ENCODE results near the gene YY2.
"Not testable (repeated sequence)": the region's sequence is repeated elsewhere in the genome, so short reads cannot be mapped to it uniquely, and the experiment has no call there.

YY2 gene

DNA sequence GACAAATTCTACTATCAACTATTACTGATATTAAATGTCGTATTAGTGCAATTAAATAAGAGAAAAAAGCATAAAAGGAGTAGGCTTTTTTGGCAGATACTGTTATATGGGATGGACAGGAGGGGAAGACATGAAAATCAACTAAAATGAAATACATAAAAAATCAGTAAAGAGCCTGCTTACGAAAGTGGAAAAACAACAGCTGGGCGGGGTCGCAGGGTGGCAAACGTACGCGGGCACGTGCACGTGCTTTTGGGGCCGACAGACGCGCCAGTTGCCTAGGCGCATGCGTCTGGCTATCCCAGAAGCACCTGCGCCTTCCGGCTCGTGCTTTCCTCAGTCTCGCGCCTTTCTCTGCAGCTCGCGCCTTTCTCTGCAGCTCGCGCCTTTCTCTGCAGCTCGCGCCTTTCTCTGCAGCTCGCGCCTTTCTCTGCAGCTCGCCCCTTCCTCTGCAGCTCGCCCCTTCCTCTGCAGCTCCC is at the start of gene YY2:
Gene YY2, plus strand, starts transcription at position 51 of the 479 bp plus-strand sequence. CDS start 498 bp downstream, outside the sequence.
- no peak for DNase-seq (ENCODE audit: low read depth in 2 of 2)

DNA sequence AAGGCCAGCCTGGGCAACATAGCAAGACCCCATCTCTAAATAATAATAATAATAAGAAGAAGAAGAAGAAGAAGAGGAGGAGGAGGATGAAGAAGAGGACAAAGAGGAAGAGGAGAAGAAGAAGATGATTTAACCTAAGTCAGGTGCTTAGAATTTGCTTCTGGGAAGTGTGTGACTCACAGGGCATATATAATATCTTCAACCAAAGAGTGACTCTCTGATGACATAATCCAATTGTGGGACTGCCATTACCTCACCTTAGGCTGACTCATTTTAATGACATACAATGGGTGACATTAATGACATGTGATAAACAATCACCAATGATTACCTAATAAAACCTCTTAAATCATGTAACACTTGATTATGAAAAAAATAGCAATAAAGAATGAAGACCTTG is 49.1 kb upstream of the YY2 start:
- no peak for DNase-seq (ENCODE audit: low read depth in 2 of 2)

DNA sequence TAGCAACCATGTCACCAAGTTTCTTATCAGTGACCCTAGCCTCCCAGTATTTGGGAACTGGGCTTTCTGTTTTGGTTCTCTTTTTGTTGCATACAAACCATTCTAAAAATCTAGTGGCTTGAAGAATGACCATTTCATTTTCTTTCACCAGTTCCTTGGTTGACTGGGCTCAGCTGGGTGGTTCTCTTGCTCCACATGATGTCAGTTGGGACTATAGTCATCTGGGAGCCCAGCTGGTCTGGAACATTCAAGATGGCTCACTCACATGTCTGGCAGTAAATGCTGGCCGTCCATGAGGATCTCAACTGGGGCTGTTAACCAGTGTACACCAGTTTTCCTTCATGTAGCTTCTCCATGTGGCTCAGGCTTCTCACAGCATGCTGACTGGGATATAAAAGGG is 44.0 kb upstream of the YY2 start:
- DNase-seq (ENCODE audit: low read depth in 2 of 2) = no peak

DNA sequence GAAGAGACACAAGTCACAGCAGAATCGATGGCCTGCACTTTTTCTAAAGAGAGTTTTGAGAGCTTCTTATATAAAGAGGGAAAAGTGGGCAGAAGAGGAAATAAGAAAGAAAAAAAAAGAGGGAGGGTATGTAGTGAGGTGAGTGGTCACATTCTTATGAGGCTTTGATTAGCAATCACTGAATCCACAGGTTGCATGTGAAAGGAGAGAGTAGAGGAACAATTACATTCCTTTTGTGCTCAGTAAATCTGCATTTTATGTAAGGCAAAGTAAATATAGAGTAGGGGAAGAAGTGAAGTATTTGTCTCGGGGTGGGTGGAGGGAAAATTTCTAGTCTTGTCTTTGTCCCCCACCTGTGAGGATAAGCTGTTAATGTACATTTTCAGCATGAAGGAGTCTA is 43.2 kb upstream of the YY2 start:
- DNase-seq (ENCODE audit: low read depth in 2 of 2) = no peak

DNA sequence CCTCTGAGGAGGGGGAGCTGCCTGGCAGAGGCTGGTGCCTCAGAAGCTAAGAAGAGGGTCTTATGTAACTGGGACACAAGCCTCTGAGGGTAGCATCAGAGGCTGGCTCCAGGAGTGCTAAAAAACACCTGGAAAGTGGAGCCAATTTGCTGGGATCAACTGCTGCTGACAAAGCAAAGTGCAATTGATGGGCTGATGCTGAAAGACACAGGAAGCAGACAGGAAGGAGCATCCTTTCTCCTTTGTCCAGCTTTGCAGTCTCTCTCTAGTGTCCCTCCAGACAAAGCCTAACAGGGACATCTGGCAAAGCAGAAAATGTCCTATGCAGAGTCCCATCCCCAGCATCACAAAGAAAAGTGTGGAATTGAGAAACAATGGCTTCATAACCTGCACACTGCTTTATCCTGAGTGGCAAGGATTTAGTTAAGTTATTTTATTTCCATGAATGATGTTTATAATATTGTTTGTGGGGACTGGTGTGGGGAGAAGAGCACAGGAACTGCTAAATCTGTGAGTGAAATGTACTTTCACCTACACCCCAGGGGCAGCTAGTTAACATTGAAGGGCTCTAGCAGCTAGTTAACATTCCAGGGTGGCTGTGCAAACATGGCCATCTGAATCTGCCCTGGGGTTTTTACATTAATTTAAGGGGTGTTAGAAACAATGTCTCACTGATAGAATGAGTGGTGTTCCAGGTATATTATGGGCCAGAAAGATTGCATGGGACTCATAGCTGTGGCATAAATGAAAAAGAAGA is 42.0 kb upstream of the YY2 start:
- no peak for DNase-seq (ENCODE audit: low read depth in 2 of 2)

DNA sequence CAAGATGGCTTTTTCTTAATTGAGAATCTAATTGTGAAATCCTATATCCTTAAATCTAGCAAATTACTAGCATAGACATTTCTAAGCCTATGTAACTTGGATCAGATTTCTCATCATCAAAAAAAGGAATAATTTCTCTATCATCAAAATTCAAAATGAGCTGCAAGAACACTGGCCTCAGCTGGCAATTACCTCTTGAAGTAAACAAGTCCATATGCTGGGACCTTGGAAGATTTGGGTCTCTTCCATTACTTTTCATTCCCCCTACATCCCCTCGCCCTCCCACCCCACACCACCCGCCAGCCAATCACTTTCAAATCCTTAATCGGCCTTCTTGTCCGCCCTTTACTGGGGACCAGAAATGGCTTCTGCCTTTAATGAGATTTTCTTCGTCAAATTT is 39.7 kb upstream of the YY2 start:
- no peak for DNase-seq (ENCODE audit: low read depth in 2 of 2)

DNA sequence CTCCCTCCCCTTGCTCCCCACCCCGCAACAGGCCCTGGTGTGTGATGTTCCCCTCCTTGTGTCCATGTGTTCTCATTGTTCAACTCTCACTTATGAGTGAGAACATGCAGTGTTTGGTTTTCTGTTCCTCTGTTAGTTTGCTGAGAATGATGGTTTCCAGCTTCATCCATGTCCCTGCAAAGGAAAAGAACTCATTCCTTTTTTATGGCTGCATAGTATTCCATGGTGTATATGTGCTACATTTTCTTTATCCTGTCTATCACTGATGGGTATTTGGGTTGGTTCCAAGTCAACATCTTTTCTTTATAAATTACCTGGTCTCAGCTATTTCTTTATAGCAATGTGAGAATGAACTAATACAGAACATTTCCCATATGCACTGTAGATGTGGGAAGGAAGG is 35.6 kb upstream of the YY2 start:
- DNase-seq (ENCODE audit: low read depth in 2 of 2) = not testable (repeated sequence)

DNA sequence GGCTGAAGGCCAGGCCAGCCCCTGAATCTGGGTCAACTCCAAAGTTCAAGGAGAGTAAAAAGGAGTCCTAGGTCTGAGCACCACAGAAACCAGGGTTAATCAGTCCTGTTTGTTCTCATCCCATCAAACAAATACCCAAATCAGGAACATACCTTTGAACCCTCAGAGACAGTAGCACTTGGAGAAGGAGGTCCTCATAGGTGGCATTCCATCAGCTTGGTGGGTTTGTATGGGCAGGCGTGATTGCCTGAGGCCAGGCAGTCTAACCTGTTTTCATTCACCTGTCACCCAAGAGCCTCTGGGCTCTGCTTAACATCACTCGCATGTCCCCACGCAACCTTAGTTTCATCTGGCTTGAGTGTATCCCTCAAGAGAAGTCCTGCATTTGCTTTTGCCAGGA is 33.9 kb upstream of the YY2 start:
- DNase-seq (ENCODE audit: low read depth in 2 of 2) = no peak

DNA sequence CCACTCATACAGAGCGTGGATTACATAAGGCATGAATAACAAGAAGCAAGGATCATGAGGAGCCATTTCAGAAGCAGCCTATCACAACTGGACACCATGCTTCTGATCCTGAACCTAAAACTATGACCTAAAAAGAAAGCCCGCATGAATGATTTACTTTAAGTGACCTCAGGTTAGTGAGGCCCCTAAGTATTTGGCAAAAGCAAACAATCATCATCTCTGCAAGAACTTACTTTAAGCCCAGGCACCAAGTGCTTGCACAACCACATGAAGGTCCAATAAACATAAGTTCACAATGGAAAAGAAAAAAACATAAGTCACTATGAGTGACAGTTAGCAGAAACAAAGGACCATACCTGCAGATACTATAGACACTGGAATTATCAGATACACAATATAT is 24.3 kb upstream of the YY2 start:
- DNase-seq (ENCODE audit: low read depth in 2 of 2) = no peak

DNA sequence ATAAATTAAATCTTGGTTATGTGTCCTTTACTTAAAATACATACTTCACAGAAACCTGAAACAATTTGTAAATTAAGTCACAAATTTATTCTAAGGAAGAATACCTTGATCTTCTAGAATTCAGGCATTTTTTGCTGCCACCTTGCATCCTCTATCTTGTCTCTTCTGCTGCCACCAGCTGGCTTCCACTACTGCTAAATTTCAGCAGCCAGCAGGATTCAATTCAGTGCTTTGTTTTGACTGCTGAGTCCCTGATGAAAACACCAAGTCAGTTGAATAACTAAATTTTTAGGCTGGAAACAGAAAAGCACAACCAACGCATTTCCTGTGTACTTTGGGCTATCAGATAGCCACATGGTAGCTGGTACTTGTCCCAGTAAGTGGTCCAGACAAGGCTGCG is 18.7 kb upstream of the YY2 start:
- no peak for DNase-seq (ENCODE audit: low read depth in 2 of 2)

DNA sequence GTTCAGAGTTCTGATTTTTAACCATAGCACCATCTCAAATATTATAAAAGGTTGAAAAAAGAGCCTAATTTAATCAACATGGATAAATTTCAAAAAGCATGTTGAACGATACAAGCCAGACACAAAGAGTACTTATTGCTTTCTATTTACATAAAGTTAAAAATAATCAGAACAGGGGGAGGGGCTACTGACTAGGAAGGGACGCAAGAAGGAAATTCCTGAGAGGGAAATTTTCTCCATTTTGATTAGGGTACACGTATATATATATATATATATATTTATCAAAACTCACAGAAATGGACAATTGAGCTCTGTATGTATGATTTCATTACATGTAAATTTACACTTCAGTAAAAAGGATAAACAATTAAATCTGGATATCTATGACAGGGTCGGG is 16.9 kb upstream of the YY2 start:
- no peak for DNase-seq (ENCODE audit: low read depth in 2 of 2)

DNA sequence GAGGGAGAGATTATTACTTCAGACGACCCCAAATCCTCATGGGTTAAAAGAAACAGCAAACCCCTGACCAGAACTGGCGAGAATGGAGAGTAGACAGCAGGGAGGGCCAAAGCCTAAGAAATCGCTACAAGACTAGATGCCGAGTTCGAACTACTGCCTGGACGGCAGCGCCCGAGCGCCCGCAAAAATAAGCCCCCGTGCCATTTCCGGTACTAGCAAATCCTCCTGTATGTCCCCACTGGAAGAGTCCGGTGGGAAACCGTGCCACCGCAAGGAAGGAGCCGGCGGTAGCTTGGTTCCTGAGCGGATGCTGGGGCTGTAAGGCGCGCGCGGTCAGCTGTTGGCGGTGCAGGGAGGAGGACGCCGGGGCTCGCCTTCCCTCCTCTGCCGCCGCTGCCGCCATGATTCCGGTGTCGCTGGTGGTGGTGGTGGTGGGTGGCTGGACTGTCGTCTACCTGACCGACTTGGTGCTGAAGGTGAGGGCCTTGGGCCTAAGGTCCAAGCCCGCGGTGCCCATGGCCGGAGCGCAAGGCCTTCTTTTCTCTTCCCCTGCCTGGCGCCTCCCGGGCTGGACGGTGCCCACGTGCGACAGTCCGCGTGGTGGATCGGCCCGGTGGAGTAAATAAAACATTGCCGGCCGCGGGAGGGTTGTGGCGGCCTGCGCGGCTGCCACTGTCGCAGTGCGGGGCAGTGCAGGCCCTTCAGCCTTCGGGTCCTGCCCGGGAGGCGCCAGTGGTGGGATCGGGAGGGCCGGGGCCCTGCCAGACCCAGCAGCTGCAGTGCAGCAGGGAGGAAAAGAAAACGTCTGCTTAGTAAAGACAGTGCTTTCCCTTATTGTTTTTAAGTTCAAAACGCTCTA is 16.2 kb upstream of the YY2 start, which contains the start of gene MBTPS2:
Gene MBTPS2, plus strand, starts transcription at position 284 of the 859 bp plus-strand sequence. Its CDS starts 118 bp downstream, at position 402.
- peak; percentile 51 to 58 for DNase-seq (ENCODE audit: low read depth in 2 of 2)

DNA sequence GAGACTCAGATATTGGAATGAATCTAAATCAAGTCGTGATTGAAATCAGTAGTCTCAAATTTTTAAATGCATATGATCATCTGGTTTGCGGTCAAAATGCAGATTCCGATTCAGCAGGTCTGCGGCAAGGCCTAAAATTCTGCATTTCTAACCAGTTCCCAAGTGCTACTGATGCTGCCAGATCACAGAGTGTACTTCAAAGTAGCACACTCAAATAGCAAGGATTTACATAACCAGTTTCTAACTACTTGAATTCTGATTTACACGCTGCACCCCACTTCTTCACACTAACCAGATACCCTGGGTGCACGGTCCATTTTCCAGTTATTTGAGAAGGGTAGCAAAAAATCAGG is 15.6 kb upstream of the YY2 start:
- DNase-seq (ENCODE audit: low read depth in 2 of 2) = no peak

DNA sequence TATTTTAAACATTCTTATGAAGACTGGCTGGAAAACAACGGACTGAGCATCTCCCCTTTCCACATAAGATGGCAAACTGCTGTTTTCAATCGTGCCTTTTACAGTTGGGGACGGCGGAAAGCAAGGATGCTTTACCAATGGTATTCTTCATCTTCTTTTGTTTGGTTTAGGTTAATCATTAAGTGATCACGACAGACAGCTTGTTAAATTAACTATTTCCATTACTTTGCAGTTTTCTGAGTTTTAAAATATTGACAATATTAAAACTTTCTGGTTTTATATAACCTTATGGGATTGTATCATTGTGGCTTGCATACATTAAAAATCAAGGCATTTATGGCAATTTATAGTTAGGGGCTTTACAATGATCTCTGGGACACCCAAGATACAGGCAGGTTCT is 12.6 kb upstream of the YY2 start:
- DNase-seq (ENCODE audit: low read depth in 2 of 2) = no peak

DNA sequence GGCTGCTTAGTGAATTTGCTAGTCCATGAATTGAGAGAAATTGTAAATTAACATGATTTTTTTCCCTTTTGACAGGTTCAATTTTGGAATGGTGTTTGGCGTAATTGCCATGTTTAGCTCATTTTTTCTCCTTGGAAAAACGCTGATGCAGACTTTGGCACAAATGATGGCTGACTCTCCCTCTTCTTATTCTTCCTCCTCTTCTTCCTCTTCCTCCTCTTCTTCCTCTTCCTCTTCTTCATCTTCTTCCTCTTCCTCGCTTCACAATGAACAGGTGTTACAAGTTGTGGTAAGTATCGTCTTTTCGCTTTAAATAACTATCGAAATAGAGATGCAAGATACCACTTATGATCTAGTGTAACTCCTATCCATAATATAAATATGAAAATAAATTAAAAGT is 10.7 kb upstream of the YY2 start:
- DNase-seq (ENCODE audit: low read depth in 2 of 2) = no peak

DNA sequence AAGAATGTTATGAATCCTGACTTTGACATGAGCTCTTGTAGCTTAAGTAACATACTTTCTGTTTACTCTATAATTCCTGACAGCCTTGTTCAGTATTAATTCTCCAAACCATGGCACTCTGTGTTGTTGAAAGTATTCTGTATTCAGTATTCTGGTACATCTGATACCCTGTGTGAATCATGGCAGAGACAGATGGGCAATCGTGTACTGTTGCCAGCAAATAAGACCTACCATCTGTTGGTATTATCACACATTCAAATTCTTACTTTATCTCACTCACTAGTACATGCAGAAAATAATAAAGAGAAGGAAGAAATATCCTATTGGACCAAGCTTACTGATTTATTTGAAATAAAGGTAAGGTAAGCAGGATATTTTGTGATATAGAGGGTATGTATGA is 8.4 kb upstream of the YY2 start:
- DNase-seq (ENCODE audit: low read depth in 2 of 2) = no peak

DNA sequence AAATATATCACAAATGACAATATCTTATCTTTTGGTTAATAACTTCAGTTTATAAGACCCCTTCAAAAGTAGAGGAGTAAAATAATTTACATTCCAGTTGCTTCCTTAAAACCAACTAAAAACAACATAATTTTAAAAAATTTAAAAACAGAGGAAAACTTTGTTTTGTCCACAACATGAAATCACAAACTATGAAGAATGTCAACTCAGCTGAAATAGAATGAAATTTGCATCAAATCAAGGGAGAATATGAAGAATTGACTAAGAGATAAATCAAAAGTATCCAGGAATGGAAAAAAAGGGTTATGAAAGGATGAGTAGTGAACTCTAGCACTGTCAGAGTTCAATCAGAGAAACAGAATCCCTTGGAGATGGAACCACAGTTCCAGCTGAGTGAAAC is 2.2 kb upstream of the YY2 start:
- DNase-seq (ENCODE audit: low read depth in 2 of 2) = no peak

DNA sequence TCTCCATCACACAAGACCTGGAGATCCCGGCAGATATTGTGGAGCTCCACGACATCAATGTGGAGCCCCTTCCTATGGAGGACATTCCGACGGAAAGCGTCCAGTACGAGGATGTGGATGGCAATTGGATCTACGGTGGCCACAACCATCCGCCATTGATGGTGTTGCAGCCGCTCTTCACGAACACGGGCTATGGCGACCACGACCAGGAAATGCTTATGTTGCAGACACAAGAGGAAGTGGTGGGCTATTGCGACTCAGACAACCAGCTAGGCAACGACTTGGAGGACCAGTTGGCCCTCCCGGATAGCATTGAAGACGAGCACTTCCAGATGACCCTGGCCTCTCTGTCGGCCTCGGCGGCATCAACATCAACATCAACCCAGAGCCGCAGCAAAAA is 717 bp downstream of the YY2 start:
- DNase-seq (ENCODE audit: low read depth in 2 of 2) = no peak

DNA sequence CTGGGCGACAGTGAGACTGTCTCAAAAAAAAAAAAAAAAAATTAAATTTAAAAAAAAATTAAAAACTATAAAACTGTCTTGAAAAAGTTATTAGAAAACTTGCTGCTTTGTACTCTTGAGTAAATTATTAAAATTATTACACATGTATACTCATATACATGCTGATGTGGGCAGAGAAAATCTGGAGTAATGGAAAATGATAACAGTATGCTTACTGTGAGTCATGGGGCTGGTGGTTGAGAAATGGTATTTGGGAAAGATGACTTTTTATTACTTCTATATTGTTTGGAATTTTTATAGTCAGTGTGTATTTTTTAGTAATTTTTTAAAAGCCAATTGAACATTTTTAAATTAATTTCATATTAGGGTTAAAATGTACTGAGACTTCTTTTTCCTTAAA is 7.5 kb downstream of the YY2 start:
- DNase-seq (ENCODE audit: low read depth in 2 of 2) = no peak

DNA sequence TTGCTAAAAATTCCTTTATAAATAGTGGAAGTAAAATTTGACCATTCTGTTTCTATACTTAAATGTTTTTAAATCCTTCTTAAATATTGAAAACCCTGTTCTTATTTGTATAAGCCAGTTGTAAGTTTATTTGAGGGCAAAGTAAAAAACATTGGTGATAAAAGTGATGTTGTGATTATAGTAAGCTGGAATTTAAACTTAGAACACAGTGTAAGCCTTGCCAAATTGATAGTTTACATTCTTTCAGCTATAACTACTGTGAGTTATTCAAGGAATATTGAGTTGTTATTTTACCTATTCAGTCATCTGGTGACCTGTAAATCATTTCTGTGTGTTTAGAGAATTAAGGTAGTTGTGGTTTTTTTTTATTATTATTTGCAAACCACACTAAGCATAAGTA is 9.6 kb downstream of the YY2 start:
- DNase-seq (ENCODE audit: low read depth in 2 of 2) = no peak

DNA sequence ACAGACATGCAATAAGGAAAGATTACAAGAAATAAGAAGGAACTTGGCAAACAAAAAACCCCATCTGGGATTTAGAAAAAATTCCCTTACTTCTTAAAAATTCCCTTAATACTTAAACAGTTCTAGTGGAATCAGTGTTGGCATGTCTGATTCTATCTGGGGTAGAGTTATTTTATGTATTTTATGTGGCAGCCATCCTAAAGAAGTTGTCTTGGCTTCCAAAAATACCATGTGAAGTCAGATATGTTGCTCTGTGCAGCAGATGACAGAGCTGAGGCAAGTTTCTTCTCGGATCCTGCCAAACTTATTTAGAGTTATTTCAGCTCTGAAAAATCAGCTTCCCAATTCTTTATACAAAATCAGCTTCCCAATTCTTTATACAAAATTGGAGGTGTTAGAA is 14.7 kb downstream of the YY2 start:
- DNase-seq (ENCODE audit: low read depth in 2 of 2) = no peak

DNA sequence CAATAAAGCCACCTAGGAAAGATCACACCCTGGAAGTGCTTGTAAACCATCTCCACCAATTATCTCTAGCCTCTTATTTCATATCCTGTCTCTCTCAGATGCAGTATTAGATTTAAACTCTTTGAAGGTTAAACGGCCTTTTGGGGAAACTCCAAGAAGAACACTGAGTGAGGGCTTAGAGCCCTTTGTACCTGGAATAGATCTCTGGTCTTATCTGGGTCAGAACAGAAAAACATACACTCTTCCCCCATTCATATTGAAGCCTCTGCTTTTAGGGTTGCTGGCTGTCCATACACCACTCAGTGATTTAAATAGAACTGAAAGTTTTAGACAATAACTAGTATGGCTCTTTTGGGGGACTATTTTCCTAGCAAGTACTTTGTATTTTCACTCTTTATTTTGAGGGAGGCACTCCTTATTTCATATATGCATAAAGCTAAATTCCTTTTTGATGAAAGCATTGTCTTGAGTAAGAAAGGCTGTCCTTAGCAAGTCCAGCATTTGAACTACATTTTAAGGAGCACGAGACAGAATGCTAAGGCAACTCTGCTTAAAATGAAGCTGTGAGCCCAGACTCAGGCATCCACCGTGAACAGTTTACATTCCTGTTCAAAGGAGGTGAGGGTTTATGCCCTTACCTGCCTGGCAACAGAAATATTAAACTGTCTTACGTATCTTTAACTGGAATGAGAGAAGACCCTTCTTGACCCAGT is 17.4 kb downstream of the YY2 start:
- DNase-seq (ENCODE audit: low read depth in 2 of 2) = no peak
